GM11168 (cell line): ENCODE results near the gene TBC1D3C.
"Not testable (repeated sequence)": the region's sequence is repeated elsewhere in the genome, so short reads cannot be mapped to it uniquely, and the experiment has no call there.

Experiments used
- in situ Hi-C: fragments of 300-500 bp; cut with MboI; formaldehyde crosslinking; loops from one replicate; pipeline ENCODE4 v1.12.0; 2022; ENCODE audit warnings: low sequenced_read_pairs; ENCODE audit not compliant: unreplicated experiment

TBC1D3C gene

DNA sequence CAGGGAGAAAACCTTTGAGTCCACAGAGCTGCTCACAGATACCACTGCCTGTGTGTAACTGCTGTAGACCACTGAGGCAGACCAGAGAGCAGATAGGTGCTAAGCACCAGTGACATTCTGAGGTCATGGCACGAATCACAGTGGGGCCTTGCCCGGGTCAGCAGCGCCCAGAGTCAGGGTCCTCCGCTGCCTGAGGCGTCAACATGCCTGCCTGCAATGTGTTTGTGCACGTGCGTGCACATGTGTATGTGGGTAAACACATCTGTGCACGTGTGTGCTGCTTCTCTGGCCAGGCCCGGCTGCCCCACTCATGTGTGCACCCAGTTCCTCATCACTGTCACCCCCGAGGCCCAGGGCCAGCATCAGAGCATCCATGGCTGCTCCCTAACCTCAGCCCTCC lies at the start of gene TBC1D3C:
TBC1D3C (minus strand) TSS at position 101 of the 400 bp plus-strand sequence. CDS start 1,568 bp downstream, outside the sequence.
- in situ Hi-C loops: not testable (repeated sequence)

DNA sequence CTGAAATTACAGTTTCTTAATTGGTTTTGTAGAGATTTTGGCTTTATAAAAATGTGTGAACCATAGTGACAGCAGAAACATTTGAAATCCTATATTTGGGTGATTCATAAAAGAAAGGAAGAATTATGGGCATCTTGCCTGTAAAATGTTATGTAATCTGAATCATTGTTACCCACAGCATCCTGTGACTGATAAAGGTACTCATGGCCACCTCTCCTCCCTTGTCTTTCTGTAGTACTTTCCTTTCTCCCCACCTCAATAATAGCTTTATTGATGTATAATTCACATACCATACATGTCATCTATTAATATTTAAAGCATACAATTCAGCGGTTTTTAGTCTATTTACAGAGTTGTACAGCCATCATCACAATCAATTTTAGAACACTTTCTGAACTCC lies 30.8 kb upstream of the TBC1D3C start:
- in situ Hi-C loops: not testable (repeated sequence)

DNA sequence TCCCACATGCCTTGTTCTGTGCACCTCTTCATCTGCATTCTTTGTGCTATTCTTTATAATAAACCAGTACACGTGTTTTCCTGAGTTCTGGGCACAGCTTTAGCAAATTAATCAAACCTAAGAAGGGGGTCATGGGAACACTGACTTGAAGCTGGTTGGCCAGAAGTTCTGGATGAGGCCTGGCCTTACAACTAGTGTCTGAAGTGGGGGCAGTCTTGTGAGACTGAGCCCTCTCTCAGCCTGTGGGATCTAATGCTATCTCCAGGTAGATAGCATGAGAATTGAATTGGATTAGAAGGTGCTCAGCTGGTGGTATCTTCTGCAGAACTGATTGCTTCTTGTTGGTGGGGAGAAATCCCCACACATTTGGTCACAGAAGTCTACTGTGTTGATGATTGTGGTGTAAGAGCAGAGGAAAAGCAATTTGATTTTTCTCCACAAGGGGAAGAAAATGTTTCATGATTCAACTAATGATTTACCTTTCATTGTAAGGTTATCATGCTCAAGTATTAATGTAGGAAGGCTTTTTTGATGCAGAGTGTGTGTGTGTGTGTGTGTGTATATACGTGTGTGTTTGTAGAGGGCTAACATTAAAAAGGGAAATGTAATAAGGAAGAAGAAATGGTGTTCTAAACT lies 25.7 kb upstream of the TBC1D3C start:
- in situ Hi-C loops: not testable (repeated sequence)

DNA sequence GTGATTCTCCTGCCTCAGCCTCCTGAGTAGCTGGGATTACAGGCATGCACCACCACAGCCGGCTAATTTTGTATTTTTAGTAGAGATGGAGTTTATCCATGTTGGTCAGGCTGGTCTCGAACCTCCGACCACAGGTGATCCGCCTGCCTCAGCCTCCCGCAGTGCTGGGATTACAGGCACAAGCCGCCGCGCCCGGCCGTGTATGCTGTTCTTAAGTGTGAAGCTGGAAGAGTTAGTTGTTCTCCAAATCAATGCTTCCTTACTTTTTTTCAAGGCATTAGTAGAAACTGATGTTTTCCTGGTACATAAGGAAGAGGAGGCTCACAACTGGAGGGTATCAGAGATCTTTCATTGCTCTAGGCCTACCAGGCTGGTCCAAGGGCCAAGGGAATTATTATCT lies 19.7 kb upstream of the TBC1D3C start:
- in situ Hi-C loops: not testable (repeated sequence)

DNA sequence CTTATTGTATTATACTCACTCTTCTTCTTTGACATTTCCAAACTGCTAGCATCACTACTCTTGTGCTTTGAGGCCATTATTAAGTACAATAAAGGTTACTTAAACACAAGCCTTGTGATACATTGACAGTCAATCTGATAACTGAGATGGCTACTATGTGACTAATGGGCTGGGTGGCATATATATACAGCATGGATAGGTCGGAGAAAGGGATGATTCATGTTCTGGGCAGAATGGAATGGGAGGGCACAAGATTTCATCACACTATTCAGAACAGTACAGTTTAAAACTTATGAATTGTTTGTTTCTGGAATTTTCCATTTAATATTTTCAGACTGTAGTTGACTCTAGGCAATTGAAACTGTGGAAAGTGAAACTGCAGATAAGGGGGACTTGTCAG lies 18.9 kb upstream of the TBC1D3C start:
- in situ Hi-C loops: not testable (repeated sequence)
